Skeletal muscle tissue (tissue), 4 donors: ENCODE measurements around the gene DHRS3. TPM values are rescaled to one million over a fixed set of nuclear protein-coding genes. Genes with fewer than 3 reads are reported as not detected.

Source experiments
- H3K27ac ChIP-seq: one replicate; pipeline ENCODE4 v1.7.0; 2013; ENCODE audit warnings: mild to moderate bottlenecking, low read depth, low read length, inconsistent platforms
- H3K27me3 ChIP-seq, 3 donors: one replicate each; pipeline ENCODE4 v1.7.0; 2013; ENCODE audit warnings: low read length in 3 of 3; ENCODE audit not compliant: control insufficient read depth in 3 of 3, insufficient read depth in 3 of 3
- H3K36me3 ChIP-seq, 3 donors: one replicate each; pipeline ENCODE4 v1.7.0; 2013; ENCODE audit warnings: low read length in 3 of 3; ENCODE audit not compliant: control insufficient read depth in 3 of 3, insufficient read depth in 3 of 3
- H3K4me1 ChIP-seq, 3 donors: one replicate each; pipeline ENCODE4 v1.7.0; 2013; ENCODE audit warnings: low read length in 3 of 3, mild to moderate bottlenecking in 3 of 3; ENCODE audit not compliant: control insufficient read depth in 3 of 3, insufficient read depth in 3 of 3
- H3K4me3 ChIP-seq, 3 donors: one replicate each; pipeline ENCODE4 v1.7.0; 2013; ENCODE audit warnings: low read length in 3 of 3
- H3K9ac ChIP-seq, 3 donors: one replicate each; pipeline ENCODE4 v1.7.0; 2013; ENCODE audit warnings: low read length in 3 of 3, mild to moderate bottlenecking in 3 of 3, moderate library complexity in 2 of 3, low read depth in 1 of 3
- H3K9me3 ChIP-seq, 3 donors: one replicate each; pipeline ENCODE4 v1.7.0; 2013; ENCODE audit warnings: low read length in 3 of 3; ENCODE audit not compliant: control insufficient read depth in 3 of 3
- total RNA-seq: library from RNA; depleted of rRNA; stranded (reverse); fragments of >200 nt; gene quantifications from one replicate; pipeline ENCODE4 v1.2.3, GENCODE V29; 2014
- donor health status: Osteomylitis.

DHRS3 gene
- total RNA-seq, 1 donor from 2014 or later = 37.6 TPM

DNA sequence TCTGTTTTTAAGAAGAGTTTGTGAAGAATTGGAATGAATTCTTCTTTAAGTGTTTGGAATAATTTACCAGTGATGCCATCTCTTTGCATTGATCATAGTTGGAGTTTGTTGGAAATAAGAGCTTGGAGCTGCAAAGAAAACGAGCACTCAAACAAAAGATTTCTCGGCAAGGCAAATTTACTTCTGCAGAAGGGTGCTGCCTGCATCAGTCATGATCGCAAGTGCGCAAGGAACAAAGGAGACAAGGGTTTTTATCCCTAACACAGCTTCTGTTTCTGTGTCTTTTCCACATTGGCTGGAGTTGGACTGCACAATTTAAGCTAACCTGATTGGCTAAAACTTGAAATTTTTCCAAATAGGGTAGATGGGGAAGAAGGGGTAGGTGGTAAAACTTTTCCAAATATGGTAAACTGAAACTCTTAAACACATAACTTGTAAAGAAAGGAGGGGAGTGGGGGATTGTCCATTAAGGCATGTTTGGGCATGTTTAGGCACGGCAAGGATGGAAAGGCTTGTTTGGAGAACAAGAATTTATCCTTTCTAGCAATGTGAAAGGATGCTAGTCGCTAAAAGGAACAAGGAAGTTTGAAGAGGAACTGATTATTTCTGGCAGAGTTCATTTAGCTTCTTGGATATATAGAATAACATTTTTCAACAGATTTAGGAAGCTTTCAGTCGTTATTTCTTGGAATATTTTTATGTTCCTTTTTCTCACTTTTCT, 22.4 kb upstream of the DHRS3 start:
- Histone ChIP-seq H3K4me1 (peaks cover 0 to 12% (median 3%) of the 10 kb centered on the region in 3 donors), H3K27ac (no peak overlapping the region), H3K9me3 (peaks cover 2 to 5% (median 5%) of the 10 kb centered on the region in 3 donors), H3K27me3 (peaks cover 0 to 5% (median 3%) of the 10 kb centered on the region in 3 donors), H3K4me3 (no peak overlapping the region), H3K36me3 (no peaks in the 10 kb centered on the region), H3K9ac (no peak overlapping the region)

DNA sequence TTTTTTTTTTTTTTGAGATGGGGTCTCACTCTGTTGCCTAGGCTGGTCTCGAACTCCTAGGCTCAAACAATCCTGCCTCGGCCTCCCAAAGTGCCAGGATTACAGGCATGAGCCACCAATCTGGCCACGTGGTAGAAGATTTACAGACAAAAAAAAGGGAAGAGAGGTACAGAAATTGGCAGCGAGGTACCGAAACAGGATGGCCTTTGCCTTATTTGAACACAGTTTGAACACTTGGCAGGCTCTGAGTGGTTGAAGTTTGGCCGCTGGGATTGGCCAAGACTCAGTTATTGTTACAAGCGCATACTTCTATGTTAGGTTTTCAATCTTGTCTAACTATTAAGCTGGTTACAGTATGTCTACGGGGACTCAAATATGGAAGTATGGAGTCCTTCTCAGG, 19.7 kb upstream of the DHRS3 start:
- peaks cover 2 to 5% (median 5%) of the 10 kb centered on the region in 3 donors for H3K9me3 ChIP-seq
- H3K27me3 ChIP-seq = no peaks in the 10 kb centered on the region
- no peak overlapping the region for H3K4me3 ChIP-seq
- H3K4me1 ChIP-seq = peaks cover 0 to 19% (median 3%) of the 10 kb centered on the region in 3 donors
- no peak overlapping the region for H3K9ac ChIP-seq
- H3K27ac ChIP-seq = no peak overlapping the region
- H3K36me3 ChIP-seq = no peaks in the 10 kb centered on the region

DNA sequence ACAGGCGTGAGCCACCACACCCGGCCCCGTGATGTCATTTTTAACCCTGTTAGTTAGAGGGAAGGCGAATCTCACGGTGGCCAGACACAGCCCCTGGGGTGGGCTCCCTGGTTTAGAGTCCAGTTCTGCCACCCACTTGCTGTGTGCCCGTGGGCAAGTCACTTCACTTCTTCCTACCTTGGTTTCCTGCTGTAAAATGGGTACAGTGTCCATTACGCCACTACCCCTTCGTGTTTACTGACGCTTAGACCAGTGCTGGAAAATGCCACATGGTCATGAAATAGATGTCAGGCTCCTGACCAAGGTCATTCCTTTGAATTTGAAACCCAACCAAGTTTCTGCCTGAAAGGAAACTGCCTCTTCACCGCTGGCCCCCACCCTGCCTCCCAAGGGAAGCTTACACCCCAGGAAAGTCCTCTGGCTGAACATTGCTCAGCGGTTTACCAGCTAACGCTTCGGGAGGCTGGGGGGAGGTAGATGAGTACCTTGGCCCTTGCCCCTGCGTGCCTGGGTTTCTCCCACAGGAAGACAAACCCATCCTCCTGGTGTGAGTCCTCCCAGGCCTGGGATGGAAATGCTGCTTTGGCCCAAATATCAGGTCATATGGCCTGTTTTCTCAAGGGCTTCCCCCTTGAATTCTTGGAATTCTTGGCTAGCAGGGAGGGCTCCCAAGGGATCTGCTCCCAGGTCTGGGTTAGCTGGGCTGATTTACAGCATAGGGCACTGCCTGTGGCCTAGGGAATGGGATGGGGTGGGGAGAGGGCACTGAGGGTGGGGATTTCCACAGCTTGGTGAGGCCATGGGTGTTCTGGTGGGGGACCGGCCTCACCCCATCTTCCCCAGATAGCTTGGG, 18.3 kb upstream of the DHRS3 start:
- Histone ChIP-seq H3K36me3 (no peaks in the 10 kb centered on the region), H3K4me1 (peaks cover 3 to 19% (median 3%) of the 10 kb centered on the region in 3 donors), H3K9ac (no peak overlapping the region), H3K27ac (peak overlapping the region; percentile 11), H3K27me3 (no peaks in the 10 kb centered on the region), H3K9me3 (peaks cover 2 to 5% (median 5%) of the 10 kb centered on the region in 3 donors), H3K4me3 (no peak overlapping the region)

DNA sequence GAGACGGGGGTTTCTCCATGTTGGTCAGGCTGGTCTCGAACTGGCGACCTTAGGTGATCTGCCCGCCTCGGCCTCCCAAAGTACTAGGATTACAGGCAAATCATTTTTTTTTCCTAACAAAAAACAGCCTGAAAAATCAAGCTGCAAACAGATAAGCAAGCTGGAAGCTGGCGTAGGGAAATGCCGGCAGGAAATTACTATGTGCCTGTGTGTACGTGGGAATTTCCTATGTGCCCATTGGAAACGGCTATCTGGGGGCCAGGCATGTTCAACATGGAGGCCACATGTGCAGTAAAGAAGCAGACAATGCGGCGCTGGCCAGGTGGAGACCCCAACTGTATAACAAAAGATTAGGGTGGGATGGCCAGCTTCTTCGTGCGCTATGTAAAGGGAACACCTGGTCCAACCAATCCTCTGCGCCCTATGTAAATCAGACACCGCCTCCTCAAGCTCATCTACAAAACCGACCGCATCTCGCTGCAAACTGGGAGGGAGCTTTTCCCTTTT, 16.7 kb upstream of the DHRS3 start:
- Histone ChIP-seq H3K36me3 (no peaks in the 10 kb centered on the region), H3K27me3 (peaks cover 3 to 13% (median 4%) of the 10 kb centered on the region in 3 donors), H3K4me3 (no peak overlapping the region), H3K9me3 (peaks cover 0 to 2% (median under 1%) of the 10 kb centered on the region in 3 donors), H3K9ac (no peak overlapping the region), H3K4me1 (peaks cover 3 to 19% (median 3%) of the 10 kb centered on the region in 3 donors), H3K27ac (peak overlapping the region; percentile 30)

DNA sequence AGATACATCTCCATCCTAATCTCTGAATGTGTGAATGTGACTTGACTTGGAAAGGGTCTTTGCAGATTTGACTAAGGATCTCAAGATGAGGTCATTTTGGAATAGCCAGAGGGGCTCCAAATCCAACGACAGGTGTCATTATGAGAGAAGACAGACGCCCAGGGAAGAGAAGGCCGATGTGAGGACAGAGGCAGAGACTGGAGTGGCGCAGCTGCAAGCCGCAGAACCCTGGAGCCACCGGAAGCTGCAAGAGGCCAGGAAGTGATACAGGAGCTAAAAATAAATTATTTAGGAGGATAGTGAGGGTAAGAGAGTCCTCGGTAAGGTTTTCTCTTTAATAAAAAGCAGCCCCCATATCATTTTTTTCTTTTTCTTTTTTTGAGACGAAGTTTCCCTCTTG, 16.1 kb upstream of the DHRS3 start:
- H3K27ac ChIP-seq = peak overlapping the region; percentile 30

DNA sequence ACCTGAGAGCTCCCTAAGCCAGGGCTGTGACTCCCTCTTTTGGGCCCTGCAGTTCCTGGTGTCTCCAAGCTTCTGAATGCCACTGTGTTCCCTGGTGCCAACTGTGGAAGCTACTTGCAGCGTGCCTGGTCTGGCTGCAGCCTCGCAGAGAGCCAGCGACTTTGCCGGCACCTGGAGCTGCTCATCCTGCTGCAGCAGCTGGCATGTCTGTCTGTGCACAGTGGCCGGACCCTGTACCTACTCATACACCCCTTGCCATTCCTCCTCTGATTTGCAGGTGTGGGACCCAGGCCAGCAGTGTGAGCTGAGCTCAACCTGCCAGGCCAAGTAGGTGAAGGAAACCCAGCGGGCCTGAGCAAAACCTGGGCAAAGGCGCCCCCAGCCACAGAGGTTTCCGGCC, 13.6 kb upstream of the DHRS3 start:
- Histone ChIP-seq H3K4me3 (no peak overlapping the region), H3K36me3 (no peaks in the 10 kb centered on the region), H3K9ac (no peak overlapping the region), H3K9me3 (no peaks in the 10 kb centered on the region), H3K27me3 (peaks cover 3 to 19% (median 4%) of the 10 kb centered on the region in 3 donors), H3K27ac (no peak overlapping the region), H3K4me1 (peaks cover 3 to 14% (median 3%) of the 10 kb centered on the region in 3 donors)

More for the DNA sequence above, 16.1 kb upstream of the DHRS3 start:
- Histone ChIP-seq H3K27me3 (peaks cover 3 to 19% (median 4%) of the 10 kb centered on the region in 3 donors), H3K4me1 (peaks cover 3 to 19% (median 3%) of the 10 kb centered on the region in 3 donors), H3K36me3 (no peaks in the 10 kb centered on the region), H3K4me3 (no peak overlapping the region), H3K9me3 (no peaks in the 10 kb centered on the region), H3K9ac (no peak overlapping the region)

DNA sequence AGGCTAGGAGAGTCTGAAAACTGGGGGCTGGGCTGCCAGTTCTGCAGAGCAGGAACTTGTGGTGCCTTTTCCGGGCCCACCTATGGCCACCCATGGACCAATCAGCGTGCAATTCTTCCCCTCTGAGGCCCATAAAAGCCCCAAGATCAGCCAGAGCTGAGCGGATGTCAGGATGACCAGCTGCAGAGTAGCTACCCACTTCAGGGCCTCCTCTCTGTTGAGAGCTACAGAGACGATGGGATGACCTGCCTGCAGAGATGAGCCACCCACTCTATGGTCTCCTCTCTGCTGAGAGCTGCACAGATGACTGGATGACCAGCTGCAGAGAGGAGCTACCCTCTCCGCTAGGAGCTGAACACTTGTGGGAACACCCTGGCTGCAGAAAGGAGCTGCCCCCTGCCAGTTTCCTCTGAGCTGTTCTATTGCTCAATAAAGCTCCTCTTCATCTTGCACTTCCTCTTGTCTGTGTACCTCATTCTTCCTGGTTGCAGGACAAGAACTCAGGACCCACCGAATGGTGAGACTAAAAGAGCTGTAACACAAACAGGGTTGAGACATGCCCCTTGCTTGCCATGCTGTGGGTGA, 13.0 kb upstream of the DHRS3 start:
- no peak overlapping the region for H3K9ac ChIP-seq
- H3K27me3 ChIP-seq = peaks cover 3 to 19% (median 4%) of the 10 kb centered on the region in 3 donors
- H3K27ac ChIP-seq = no peak overlapping the region
- H3K4me3 ChIP-seq = no peak overlapping the region
- peaks cover 0 to 9% (median 3%) of the 10 kb centered on the region in 3 donors for H3K4me1 ChIP-seq
- H3K9me3 ChIP-seq = no peaks in the 10 kb centered on the region
- no peaks in the 10 kb centered on the region for H3K36me3 ChIP-seq

DNA sequence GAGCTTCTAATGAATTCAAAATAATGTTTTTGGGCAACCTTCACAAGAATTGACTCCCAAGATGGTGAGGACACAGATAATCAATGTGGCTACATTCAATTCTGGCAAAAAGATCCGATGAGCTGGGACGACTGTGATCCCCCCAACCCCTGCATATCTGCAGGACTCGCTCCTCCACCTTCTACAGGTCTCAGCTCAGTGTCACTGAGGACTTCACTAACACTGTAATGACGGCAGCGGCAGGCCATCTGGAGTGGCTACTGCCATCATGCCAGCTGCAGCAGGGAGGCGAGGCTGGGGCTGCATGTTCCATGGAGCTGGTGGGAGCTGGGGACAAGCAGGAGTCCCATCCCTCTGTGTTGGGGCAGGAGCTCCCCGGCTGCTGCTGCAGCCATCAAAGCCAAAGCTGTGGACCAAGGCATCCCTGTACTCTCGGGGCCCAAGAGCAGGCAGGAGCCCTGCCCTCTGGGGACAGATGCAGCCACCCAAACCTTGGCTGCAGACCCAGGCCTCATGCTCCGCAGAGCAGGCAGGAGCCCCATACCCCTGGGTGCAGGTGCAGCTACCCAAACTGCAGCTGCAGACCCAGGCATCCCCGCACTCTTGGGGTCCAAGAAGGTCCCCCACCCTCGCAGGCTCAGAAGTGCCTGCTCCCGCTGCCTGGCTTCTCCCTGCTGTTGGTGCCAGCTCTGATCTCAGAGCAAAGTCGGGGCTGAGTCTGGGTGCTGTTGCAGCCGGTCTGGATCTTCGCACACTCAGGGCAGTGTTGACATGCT, 12.2 kb upstream of the DHRS3 start:
- Histone ChIP-seq H3K4me3 (no peak overlapping the region), H3K27ac (no peak overlapping the region), H3K27me3 (peaks cover 3 to 19% (median 4%) of the 10 kb centered on the region in 3 donors), H3K4me1 (peaks cover 0 to 5% (median 3%) of the 10 kb centered on the region in 3 donors), H3K36me3 (no peaks in the 10 kb centered on the region), H3K9ac (no peak overlapping the region), H3K9me3 (no peaks in the 10 kb centered on the region)

DNA sequence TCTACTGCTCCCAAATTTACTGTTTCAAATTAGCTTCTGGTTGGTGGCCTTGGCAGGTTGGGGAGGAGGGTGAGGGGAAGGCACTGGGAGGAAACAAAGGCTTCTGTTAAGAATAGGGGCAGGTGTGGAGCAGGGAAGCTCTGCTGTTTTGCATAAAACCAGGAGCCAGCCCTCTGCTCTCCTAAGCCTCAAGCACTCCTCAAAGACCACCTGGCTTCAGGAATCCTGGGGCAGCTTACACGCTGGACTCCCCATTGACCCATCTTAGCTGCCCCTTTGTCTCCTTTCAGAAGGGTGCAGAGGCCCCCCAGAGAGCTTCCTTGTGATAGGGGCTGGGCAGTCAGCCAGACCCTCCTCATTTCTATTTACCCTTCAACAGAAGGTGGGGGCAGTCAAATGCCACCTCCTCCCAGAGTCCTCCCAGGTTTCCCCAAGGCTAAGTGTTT, 11.5 kb upstream of the DHRS3 start:
- no peak overlapping the region for H3K27ac ChIP-seq
- no peak overlapping the region for H3K9ac ChIP-seq
- peaks cover 0 to 3% (median 0%) of the 10 kb centered on the region in 3 donors for H3K4me1 ChIP-seq
- no peak overlapping the region for H3K4me3 ChIP-seq
- no peaks in the 10 kb centered on the region for H3K9me3 ChIP-seq
- H3K36me3 ChIP-seq = no peaks in the 10 kb centered on the region
- peaks cover 3 to 19% (median 4%) of the 10 kb centered on the region in 3 donors for H3K27me3 ChIP-seq
